Skin of body (tissue), 2 donors: Measurements from ENCODE around the gene ANKRD31. TPM values are rescaled to one million over a fixed set of nuclear protein-coding genes. Genes with fewer than 3 reads are reported as not detected.
"Not testable (repeated sequence)": the region's sequence is repeated elsewhere in the genome, so short reads cannot be mapped to it uniquely, and the experiment has no call there.

ENCODE experiments used
- DNase-seq: peaks from one replicate; lab custom pipeline; 2025; lab: John Stamatoyannopoulos, UW
- total RNA-seq: library from RNA; depleted of rRNA; stranded (reverse); fragments of >200 nt; gene quantifications from one replicate; pipeline ENCODE4 v1.2.3, GENCODE V29; 2014

Gene ANKRD31, protein sequence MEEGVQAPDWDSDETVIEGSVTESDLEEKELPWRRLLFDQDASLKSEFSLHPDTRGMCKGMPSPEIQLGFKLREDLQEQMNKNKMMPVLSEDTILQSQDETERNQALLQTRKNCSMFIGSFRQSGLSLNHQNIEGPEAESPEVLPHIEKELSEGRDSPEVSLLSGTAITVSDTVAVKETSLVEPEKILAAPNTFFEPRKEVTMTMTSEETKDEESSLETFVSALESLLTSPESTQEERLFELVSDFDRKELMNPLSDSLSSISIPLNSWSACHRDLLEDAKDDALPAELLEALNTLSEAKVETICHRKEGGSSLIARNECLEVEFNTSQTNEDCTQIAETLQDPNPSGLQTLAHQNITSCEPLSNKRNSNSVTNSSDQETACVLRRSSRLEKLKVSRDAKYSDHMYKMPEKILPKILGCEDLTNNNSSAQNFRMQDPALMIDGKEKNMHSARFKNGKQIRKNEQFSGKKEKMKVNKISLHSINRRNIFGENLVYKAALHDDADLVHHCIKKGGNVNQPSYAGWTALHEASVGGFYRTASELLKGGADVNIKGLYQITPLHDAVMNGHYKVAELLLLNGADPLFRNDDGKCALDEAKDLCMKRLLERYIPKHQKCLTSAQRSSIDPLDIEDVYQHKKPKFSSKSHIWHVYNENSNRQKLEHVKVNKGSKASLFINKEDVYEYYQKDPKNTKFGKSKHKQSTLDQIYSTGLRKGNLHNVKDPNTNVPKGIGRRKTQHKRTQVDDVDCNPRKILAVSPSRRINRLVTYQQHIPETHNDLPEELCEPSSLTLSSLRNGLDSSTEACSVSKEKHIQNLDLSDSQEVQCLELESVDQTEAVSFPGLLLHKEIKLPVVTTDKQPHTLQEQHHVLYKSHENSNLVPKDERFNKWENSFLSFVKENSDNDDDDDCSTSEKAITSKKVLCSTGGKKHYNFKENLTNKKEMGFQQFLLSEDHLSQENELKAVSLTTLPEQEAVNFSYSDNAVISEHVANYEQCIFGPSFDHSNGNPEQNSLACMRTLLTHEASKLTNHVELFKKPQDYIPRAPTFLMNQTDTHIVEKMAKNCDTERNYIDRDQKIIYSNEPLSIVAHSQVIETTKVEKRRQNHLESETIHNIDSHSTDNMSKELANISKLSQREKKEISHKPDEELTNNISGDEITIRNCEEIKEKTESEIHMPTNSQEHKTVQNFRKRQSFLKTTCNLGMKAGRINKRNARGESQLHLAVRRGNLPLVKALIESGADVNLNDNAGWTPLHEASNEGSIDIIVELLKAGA (N-terminal part only)
- total RNA-seq, result 0.30 TPM

DNA sequence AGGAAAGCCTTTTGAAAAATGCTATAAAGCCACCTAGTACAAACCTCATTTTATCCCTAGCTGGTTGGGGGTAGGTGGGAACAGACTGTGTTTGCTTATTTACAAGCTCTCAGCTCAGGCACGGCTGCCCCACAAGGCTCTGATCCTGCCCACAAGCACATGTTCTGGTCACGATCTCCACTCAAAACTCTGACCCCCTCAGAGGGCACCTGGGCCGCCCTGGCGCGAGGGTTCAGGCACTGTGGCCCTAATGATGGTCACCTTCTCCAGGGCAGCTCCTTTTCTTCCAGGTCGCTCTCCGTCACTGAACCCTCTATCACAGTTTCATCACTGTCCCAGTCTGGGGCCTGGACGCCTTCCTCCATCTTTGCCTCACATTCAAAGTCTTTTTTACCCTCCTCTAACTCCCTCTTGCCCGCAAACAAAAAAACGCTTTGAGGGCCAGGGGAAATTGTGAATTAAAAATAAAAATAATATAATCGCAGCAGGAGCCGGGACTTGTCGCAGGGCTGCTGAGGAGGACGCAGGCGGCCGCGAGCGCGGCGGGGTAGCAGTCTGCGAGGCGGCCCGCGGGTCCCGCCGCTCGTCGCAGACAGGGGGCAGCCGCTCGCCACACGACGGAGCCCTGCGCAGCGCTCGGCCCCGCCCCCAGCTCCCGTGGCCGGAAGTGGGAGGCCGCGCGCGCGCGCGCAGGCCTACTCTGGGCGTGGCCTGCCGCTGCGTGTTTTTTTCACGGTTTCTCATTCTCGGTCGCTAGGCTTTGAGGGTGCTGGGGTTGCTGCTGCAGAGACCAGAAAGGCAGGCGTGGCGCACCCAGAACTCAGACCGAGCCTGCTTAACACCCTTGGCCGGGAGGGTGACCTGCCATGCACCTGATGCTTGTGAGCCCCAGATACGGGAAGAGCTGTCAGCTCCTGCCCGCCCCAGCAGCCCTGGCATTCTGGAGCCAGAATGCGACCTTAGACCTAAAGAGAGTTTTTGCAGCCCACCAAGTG lies at the start of gene ANKRD31:
TSS of gene ANKRD31 (minus strand) at position 557 of the 995 bp plus-strand sequence. CDS start at position 365, 192 bp downstream.
- DNase-seq, result peak; percentile 80

DNA sequence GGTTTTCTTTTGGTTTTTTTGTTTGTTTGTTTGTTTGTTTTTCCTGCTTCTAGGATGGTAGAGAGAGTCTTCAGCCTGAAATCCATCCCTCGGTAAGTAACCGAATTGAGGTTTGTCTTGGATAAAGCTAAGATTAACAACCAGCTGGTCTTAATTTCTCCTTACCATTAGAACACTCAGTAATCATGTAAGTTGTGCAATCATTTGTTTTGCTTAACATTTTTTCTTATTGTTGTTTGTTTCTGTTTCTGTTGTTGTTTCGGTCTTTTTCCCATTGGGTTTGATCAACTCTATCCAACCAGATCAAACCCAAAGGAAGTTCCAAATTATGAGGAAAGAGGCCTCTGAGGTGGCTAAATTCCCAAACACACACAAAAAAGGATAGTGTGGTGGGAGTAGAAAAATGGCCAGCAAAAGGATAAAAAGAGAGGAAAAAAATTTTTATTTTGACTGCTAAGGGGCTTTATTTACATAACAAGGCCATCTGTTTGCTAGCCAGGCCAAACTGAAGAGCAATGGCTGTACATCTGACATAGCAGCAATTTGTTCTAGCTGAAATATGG lies 49.6 kb upstream of the ANKRD31 start:
- DNase-seq, result peak; percentile 1

DNA sequence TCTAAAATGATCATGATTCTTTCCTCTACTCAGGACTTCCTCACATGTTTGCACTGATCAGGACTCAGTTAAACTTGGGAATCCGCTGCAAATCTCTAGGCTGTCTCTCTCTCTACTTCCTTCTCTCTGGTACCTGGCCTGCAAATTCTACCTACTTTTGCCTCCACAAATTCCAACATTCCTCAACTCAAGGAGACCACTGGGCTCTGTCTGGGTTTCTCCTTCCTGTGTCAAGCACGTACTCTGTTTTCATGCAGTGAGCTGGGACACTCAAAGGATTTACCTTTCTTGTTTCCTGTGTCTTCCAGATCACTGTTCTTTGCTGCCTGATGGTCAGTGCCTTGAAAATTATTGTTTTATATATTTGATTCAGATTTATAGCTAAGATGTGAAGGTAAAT lies 45.9 kb upstream of the ANKRD31 start:
- DNase-seq, result no peak

DNA sequence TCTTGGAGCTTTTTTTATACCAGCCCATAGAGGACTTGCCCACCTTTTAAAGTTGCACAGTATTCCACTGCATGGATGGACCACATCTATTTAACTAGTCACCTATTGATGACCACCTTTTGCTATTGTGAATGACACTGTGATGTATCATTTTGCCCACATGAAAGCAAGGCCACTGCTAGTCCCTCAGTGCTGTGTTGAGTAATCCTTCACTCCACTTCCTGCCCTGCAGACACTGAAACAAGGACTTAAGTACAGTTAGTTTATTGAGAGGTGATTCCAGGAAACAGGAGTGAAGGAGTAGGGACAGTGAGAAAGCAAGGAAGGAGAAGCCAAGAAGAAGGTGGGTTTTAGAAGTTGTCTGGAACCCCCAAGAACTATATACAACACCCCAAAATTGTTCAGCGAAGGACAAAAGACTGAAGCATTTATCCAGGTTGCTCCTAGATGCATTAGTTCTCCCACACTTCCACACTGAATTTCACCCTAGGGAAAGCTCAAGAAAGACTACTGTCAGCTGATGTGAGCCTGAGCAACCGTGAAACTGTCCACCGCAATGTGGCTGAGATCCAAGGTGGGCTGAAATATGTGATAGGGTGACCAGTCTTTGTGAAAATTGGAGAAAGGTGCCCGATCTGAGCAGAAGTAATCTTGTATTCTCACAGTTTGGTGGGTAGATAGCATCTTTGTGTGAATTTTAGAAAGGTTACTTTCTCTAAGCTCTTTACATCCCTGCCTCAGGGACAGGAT lies 45.2 kb upstream of the ANKRD31 start:
- DNase-seq, result no peak

DNA sequence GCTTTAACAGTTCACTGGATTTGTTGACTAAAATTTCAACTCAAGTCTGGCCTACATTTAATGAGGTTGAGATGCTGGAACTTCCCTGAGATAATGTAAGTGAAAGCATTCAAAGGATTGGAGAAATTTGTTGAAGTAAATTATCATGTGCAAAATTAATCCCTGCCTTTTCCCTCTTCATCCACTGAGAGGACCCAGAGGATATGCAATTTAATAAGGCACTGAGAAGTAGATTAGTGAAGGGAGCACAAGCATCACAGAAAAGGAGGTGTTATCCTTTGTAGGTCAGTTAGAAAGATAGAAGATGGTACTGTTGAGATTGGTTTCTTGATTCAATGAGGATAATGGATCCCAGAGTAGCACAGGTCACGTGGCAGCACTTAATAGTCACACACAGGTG lies 42.6 kb upstream of the ANKRD31 start:
- no peak for DNase-seq

DNA sequence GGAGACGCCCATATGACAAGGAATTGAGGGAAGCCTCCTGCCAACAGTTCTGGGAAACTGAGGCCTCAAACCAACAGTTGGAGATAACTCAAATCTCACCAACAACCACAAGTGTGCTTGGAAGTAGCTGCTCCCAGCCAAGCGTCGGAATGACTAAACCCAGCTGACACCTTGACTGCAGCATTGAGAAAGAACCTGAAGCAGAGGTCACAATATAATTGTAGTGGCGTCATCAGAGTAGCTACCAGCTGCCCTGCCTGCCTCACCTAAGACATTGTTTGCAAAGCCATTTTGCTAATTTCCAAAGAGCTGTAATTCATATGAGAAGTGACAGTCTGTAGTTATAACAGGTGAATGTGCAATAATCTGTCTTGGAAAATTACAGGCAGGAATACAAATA lies 40.8 kb upstream of the ANKRD31 start:
- no peak for DNase-seq

DNA sequence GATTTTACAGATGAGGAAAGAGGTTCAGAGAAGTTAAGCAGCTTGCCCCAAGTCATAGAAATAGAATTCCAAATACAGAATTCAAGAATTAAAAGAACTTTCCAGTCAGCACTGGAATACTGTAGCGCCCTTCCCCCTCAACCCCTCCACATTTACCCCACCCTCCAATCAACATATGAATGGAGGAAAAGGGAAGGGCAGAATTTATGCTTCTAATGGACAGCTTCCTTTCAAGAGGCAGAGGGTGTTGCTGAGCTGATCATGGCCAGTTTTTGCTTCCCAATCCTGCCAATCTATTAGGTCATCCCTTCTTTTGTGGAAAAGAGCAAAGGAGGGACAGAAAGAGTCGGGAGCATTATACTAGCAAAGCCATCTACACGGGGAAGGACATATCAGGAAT lies 39.1 kb upstream of the ANKRD31 start:
- DNase-seq, result no peak

DNA sequence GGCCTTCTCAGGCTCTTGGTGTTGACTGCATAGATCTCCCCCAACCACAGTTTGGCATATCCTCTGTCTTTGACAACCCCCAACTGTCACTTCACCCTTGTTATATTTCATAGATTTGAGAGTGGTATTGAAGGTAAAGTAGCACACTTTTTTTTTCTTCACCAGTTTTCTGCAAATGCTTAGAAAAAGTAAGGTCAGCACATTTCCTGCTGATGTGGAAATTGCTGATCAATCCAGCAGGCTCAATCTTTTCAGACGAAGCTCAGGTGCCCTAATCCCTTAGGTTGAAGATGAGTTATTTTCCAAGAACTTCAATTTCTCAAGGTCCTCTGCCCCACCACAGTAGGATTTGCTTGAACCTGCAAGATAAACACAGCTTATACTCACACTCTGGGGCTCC lies 38.5 kb upstream of the ANKRD31 start:
- no peak for DNase-seq

DNA sequence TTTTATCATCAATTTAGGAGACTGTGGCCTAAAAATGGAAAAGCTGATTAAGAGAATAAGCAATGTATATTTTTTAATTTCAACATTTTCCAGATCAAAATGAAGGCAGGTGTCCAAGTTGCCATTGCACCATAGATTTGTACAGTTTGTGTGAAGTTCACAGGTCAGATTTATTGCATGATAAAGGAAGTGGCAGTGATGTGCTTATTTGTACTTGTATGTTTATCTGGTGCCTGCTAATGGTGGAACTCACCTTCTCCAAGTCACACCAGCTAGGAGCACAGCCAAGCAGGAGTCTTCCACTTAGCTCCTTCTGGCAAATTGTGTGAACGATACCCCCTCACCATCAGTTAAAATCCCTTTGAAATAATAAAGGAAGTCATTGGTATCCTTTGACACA lies 37.8 kb upstream of the ANKRD31 start:
- no peak for DNase-seq

DNA sequence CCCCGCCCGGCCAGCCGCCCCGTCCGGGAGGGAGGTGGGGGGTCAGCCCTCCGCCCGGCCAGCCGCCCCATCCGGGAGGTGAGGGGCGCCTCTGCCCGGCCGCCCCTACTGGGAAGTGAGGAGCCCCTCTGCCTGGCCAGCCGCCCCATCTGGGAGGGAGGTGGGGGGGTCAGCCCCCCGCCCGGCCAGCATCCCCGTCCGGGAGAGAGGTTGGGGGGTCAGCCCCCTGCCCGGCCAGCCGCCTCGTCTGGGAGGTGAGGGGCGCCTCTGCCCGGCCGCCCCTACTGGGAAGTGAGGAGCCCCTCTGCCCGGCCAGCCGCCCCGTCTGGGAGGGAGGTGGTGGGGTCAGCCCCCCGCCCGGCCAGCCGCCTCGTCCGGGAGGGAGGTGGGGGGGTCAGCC lies 33.9 kb upstream of the ANKRD31 start:
- not testable (repeated sequence) for DNase-seq

DNA sequence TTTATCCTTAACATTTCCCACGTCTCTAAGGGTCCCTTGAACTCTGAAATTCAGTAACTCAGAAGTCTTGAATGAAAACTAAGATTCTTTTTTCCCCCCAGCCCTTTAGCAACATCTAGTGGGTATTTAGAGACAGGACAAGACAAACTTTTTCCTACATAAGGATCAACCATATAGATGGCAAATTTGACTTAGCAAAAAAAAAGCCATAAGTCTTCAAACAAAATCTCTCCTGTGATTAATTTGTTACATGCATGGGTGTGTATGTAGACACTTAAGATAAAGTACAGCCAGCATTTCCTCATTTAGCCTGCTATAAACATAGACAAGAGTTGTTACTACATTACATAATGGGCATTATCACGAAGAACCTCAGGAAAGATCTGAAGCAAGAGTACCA lies 29.1 kb upstream of the ANKRD31 start:
- DNase-seq, result peak; percentile 1

DNA sequence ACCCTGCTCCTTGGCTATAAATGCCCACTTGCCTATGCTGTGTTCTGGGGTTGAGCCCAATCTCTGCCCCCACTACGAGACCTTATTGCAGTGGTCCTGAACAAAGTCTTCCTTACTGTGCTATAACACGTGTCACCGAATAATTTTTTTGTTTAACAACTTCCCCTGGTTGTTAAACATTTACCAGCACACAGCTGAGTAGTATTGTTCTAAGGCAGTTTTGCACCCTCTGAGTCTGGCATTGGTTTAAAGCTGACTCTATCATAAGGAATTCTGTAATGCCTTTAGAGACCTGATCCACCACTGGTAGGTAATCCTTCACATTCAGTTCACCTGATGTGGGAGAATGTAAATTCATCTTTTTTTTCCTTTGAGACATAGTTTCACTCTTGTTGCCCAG lies 25.6 kb upstream of the ANKRD31 start:
- DNase-seq, result no peak

DNA sequence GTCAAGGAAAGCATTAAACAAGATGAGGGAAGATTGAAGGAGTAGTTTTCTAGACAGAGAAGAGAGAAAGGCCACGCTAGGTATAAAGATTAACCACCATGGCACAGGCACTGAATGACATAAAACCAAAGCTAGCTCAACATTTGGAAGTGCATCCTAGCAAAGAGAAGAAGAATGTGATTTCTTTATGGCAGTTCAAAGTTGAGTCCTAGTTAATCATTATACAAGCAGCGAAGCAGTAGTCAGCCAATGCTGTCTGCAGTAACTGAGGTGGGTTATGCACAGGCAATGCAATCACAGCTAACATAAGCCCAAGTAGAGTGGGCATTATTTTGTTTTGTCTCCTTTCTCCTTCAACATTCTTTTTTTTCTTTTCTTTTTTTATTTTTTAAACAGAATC lies 24.0 kb upstream of the ANKRD31 start:
- no peak for DNase-seq

DNA sequence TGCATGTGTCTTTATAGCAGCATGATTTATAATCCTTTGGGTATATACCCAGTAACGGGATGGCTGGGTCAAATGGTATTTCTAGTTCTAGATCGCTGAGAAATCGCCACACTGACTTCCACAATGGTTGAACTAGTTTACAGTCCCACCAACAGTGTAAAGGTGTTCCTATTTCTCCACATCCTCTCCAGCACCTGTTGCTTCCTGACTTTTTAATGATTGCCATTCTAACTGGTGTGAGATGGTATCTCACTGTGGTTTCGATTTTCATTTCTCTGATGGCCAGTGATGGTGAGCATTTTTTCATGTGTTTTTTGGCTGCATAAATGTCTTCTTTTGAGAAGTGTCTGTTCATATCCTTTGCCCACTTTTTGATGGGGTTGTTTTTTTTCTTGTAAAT lies 13.8 kb upstream of the ANKRD31 start:
- DNase-seq, result not testable (repeated sequence)

DNA sequence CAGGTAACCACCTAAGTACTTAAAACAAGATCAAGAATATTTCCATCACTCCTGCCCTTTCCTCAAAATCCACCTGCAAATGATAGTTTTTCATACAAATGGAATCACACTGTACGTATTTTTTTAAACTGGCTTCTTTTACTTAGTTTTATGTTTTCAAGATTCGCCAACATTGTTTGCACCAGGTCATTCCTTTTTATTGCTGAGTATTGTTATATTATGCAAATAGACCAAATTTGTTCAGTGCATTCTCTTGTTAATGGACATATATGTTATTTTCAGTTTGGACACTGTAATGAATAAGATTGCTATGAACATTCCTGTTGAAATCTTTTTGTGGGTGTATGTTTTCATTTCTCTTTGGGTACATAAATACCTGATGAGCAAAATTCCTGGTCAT lies 8.3 kb upstream of the ANKRD31 start:
- DNase-seq, result no peak

DNA sequence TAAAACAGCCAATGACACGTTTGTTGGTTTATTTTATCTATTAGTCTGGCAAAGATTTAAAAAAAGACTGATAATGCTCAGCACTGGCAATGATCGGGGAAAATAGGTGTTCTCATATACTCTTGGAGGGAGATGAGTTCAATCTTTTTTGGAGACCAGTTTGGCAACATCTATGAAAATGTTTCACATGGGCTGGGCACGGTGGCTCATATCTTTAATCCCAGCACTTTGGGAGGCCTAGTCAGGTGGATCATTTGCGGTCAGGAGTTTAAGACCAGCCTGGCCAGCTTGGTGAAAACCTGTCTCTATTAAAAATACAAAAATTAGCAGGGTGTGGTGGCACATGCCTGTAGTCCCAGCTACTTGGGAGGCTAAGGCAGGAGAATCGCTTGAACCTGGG lies 6.8 kb upstream of the ANKRD31 start:
- DNase-seq, result no peak

DNA sequence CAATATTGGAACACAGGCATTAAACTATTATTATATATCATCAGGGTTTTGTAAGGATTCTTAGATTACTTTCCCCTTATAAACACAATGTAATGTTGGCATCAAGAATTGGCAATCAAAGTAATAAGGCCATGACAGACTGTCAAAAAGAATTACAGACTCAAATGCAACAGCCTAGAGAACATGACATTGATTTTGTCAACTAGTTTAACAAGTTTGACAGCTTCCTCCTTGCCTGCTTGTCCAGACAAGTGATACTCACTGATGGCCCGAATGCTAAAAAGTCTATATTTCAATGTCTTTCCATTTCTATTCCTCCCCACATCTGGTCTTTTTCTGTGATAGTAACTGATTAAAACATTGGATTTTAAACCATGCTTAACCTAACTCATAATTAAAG lies 6.4 kb upstream of the ANKRD31 start:
- no peak for DNase-seq

DNA sequence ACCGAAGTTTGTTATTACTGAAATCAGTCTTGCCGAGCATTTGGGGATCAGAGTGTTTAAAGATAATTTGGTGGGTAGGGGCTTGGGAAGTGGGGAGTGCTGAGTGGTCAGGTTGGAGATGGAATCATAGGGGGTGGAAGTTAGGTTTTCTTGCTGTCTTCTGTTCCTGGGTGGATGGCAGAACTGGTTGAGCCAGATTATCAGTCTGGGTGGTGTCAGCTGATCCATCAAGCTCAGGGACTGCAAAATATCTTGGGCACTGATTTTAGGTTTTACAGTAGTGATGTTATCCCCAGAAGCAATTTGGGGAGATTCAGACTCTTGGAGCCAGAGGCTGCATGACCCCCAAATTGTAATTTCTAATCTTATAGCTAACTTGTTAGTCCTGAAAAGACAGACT lies 5.4 kb upstream of the ANKRD31 start:
- no peak for DNase-seq

DNA sequence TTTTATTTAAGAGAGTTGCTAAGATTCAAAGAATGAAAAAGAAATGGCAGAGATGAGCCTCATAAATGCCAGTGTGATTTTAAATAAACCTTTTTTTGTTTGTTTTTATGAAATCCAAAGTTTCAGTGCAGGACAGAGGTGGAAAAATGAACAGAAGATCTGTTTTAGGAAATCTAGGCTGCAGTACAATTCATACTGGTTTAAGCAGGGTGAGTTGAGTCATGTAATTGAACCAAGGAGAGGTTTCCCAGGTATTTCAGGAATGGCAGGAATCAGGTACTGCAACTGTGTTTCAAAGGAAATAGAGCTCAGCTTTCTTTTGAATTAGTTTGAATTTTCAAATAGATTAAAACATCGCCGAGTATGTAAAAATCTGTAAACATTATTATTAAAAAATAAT lies 3.0 kb upstream of the ANKRD31 start:
- DNase-seq, result no peak
